ENCODE measurements around the gene NR1D1.

DNA sequence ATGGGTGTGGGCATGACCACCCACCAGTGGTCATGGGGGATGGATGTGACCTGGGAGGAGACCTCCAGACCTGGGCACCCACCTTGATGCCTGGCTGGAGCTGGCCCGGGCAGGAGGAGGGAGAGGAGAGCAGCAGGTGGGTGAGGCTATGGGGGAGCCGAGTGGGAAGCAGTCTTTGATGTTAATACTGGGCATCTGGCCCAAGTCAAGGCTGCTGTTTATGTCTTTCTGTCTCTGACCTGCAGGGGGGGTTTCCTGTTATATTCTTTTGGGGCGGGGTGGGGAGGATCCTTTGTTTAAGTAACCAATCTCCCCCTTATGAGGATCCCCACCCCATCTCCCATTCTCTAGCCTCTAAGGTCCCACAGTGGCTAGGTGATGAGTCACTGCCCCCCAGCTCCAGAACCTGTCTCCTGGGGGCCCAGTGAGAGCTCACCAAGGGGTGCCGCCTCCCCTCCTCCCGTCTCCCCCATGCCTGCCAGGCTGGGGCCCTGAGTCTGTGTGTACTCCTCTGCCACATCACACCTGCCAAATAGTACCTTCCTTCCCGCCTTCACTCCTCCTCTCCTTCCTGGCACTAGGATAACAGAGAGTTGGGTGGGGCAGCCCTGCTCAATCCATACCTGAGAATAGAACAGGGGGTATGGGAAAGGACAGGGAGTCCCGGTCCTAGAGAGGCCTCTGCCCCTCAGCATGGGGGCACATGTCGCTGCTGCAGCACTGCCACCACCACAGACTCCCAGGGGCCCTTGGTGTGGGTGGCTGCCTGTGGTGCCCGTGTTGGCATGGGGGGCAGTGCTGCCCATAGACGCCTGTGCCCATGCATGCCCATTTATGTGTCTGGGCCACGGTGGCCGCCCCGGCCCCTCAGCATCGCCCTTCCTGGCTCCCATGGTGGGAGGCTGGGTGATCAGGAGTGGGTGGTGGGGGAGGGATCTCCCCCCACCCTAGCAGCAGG lies 30.4 kb downstream of the NR1D1 start:
- TF ChIP-seq POLR2A (IDR thresholded peaks at IDR 0.05; ENCODE audit: low read length) (peak; percentile 22), GATA1 (IDR thresholded peaks at IDR 0.05; ENCODE audit: low read depth, low read length) (no peak)
